ENCODE results near the gene GPR42. TPM values are rescaled to one million over a fixed set of nuclear protein-coding genes. Genes with fewer than 3 reads are reported as not detected.

The GPR42 gene
- total and polyA plus RNA-seq, 2 donors (not counting 1 experiment from before 2014, with no cell fraction given): 0.10 TPM; not detected in 1

GRCh38 chr19:35379992-35380391 is 9.1 kb downstream of the GPR42 start:
- TF ChIP-seq EZH2 (IDR thresholded peaks at IDR 0.05; ENCODE audit: borderline replicate concordance, insufficient read depth, low read depth, low read length, poor library complexity, severe bottlenecking) (no peak), CTCF (IDR thresholded peaks at IDR 0.05) (no peak)
- Mint-ChIP-seq H3K27ac (no peak overlapping the region), H3K27me3 (peaks cover 13% of the 10 kb centered on the region), H3K4me3 (no peak overlapping the region), H3K4me1 (peaks cover 18% of the 10 kb centered on the region), H3K9me3 (ENCODE audit: insufficient read depth) (no peaks in the 10 kb centered on the region)
- no peak overlapping the region for H2AFZ ChIP-seq (ENCODE audit: insufficient read depth, low read depth, low read length, poor library complexity, severe bottlenecking)
- H3K4me3 ChIP-seq (ENCODE audit: control extremely low read depth in 1 of 5, extremely low read depth in 1 of 5, insufficient read depth in 1 of 5, low read depth in 2 of 5, low read length in 4 of 5): no peak overlapping the region
- H3K9me3 ChIP-seq (ENCODE audit: control extremely low read depth in 1 of 3, control insufficient read depth in 2 of 3, insufficient read depth in 1 of 3, low read length in 2 of 3): peaks cover 0 to 11% (median 1%) of the 10 kb centered on the region in 3 donors
- H3K36me3 ChIP-seq (replicated peaks in 1 of 2; ENCODE audit: control extremely low read depth in 1 of 2, control insufficient read depth in 1 of 2, extremely low read depth in 1 of 2, insufficient read depth in 2 of 2, low read length in 1 of 2): no peaks in the 10 kb centered on the region
- H3K9ac ChIP-seq (ENCODE audit: low read length): no peak overlapping the region
- peaks cover 0 to 2% (median 0%) of the 10 kb centered on the region in 4 experiments for H3K27me3 ChIP-seq (replicated peaks in 1 of 4; ENCODE audit: control extremely low read depth in 1 of 4, control insufficient read depth in 3 of 4, insufficient read depth in 4 of 4, low read length in 3 of 4)
- H3K79me2 ChIP-seq (ENCODE audit: control insufficient read depth, insufficient read depth, low read length): no peaks in the 10 kb centered on the region
- ChIA-PET POLR2A (no interaction called here), CTCF (no interaction called here)
- WGBS (ENCODE audit: insufficient coverage): 56% methylated on average over 1 of the region's 1 CpG
- no peak for ATAC-seq (ENCODE audit: low read depth)
- H3K27ac ChIP-seq (ENCODE audit: low read length in 2 of 2): no peak overlapping the region
- H4K20me1 ChIP-seq (ENCODE audit: control insufficient read depth, insufficient read depth, low read length, poor library complexity, severe bottlenecking): no peaks in the 10 kb centered on the region
- no peak overlapping the region for H3K4me2 ChIP-seq (replicated peaks; ENCODE audit: low read depth, low read length, poor library complexity, severe bottlenecking)
- no peak for DNase-seq
- H3K4me1 ChIP-seq (ENCODE audit: control insufficient read depth in 2 of 2, insufficient read depth in 2 of 2, low read length in 2 of 2): peaks cover 13 to 14% of the 10 kb centered on the region in 2 donors
- intact Hi-C loops (cut with micrococcal nuclease): no loop called here

DNA sequence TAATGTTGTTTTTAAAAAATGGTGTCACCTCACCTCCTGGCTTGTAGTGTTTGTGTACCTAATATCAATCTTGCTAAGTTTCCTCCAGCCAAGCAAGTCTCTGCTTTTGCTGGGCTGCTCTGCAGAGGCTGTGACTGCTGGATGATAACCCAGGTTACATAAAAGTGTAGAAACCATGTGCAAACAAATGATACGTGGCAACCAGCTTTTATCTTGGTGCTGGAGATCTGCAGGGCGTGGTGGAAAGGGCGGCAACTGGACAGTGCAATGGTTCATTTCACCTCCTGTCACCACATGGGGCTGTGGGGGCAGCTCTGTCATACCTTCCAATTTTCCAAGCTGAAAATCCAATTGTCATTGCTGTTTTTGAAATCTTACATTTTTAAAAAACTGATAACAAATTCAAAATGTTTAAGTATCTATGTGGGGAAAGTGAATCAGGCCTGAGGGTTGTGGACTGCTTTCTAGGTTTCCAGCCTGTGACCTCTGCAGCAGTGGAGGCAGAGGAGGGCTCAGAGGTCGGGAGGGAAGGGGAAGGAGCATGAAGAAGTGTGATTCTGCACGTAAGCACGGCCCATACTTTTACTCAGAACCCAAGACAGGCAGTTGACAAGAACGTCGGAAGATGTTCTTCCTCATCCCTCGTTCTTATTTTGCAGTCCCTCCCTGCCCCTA is 9.7 kb downstream of the GPR42 start:
- no peak for ATAC-seq (ENCODE audit: low read depth)
- Histone ChIP-seq H3K4me1 (ENCODE audit: control insufficient read depth in 2 of 2, insufficient read depth in 2 of 2, low read length in 2 of 2) (peaks cover 11 to 14% of the 10 kb centered on the region in 2 donors), H3K9ac (ENCODE audit: low read length) (no peak overlapping the region), H3K27ac (ENCODE audit: low read length in 2 of 2) (no peak overlapping the region), H4K20me1 (ENCODE audit: control insufficient read depth, insufficient read depth, low read length, poor library complexity, severe bottlenecking) (no peaks in the 10 kb centered on the region), H3K4me2 (replicated peaks; ENCODE audit: low read depth, low read length, poor library complexity, severe bottlenecking) (no peak overlapping the region), H3K27me3 (replicated peaks in 1 of 4; ENCODE audit: control extremely low read depth in 1 of 4, control insufficient read depth in 3 of 4, insufficient read depth in 4 of 4, low read length in 3 of 4) (peaks cover 0 to 2% (median 0%) of the 10 kb centered on the region in 4 experiments), H3K9me3 (ENCODE audit: control extremely low read depth in 1 of 3, control insufficient read depth in 2 of 3, insufficient read depth in 1 of 3, low read length in 2 of 3) (peaks cover 4 to 16% (median 4%) of the 10 kb centered on the region in 3 donors), H3K4me3 (ENCODE audit: control extremely low read depth in 1 of 5, extremely low read depth in 1 of 5, insufficient read depth in 1 of 5, low read depth in 2 of 5, low read length in 4 of 5) (no peak overlapping the region), H3K36me3 (replicated peaks in 1 of 2; ENCODE audit: control extremely low read depth in 1 of 2, control insufficient read depth in 1 of 2, extremely low read depth in 1 of 2, insufficient read depth in 2 of 2, low read length in 1 of 2) (no peaks in the 10 kb centered on the region), H2AFZ (ENCODE audit: insufficient read depth, low read depth, low read length, poor library complexity, severe bottlenecking) (no peak overlapping the region), H3K79me2 (ENCODE audit: control insufficient read depth, insufficient read depth, low read length) (no peaks in the 10 kb centered on the region)
- DNase-seq: no peak
- POLR2A ChIA-PET: no interaction called here
- H3K9me3 Mint-ChIP-seq (ENCODE audit: insufficient read depth): no peaks in the 10 kb centered on the region
- intact Hi-C loops (cut with micrococcal nuclease): no loop called here
- H3K4me3 Mint-ChIP-seq: no peak overlapping the region
- TF ChIP-seq EZH2 (IDR thresholded peaks at IDR 0.05; ENCODE audit: borderline replicate concordance, insufficient read depth, low read depth, low read length, poor library complexity, severe bottlenecking): no peak
- TF ChIP-seq CTCF (IDR thresholded peaks at IDR 0.05): no peak
- peaks cover 13% of the 10 kb centered on the region for H3K27me3 Mint-ChIP-seq
- no peak overlapping the region for H3K27ac Mint-ChIP-seq
- WGBS (ENCODE audit: insufficient coverage): 81% methylated on average over 7 of the region's 9 CpGs
- CTCF ChIA-PET: no interaction called here
- H3K4me1 Mint-ChIP-seq: peaks cover 16% of the 10 kb centered on the region

Data from B cell (primary cell).